Activated CD8-positive, alpha-beta T cell treated with anti-CD3 and anti-CD28 coated beads for 36 hours (primary cell): ENCODE results near the gene MEX3B. TPM values are rescaled to one million over a fixed set of nuclear protein-coding genes. Genes with fewer than 3 reads are reported as not detected.

ENCODE experiments used
- ATAC-seq: fragments of 200-7000 bp; cut with Tn5 transposase; one replicate; pipeline ENCODE4 v1.10.0; 2021; ENCODE audit warnings: mild to moderate bottlenecking, moderate library complexity
- CTCF ChIA-PET: fragments of 350-600 bp; sonication (Branson Sonifier 250); formaldehyde crosslinking; loops from one replicate; lab custom pipeline; 2021; ENCODE audit warnings: antibody characterized with exemption; lab: Charles Lee
- POLR2A ChIA-PET: fragments of 350-600 bp; sonication (Branson Sonifier 250); formaldehyde crosslinking; loops from one replicate; lab custom pipeline; 2021; ENCODE audit warnings: antibody characterized with exemption; lab: Charles Lee
- DNase-seq: peaks from one replicate; pipeline ENCODE4 v3.0.0-alpha.2; 2020
- H3K27ac Mint-ChIP-seq: one replicate; pipeline ENCODE4 v1.8.0; 2021; ENCODE audit warnings: mild to moderate bottlenecking, mixed read lengths
- H3K27me3 Mint-ChIP-seq: one replicate; pipeline ENCODE4 v1.8.0; 2021; ENCODE audit warnings: mixed read lengths
- H3K36me3 Mint-ChIP-seq: one replicate; pipeline ENCODE4 v1.8.0; 2021; ENCODE audit warnings: low read depth, mixed read lengths
- H3K4me1 Mint-ChIP-seq: one replicate; pipeline ENCODE4 v1.8.0; 2021; ENCODE audit warnings: low read depth, mixed read lengths
- H3K4me3 Mint-ChIP-seq: one replicate; pipeline ENCODE4 v1.8.0; 2021; ENCODE audit warnings: mild to moderate bottlenecking, moderate library complexity, mixed read lengths
- H3K9me3 Mint-ChIP-seq: one replicate; pipeline ENCODE4 v1.8.0; 2021; ENCODE audit warnings: mixed read lengths
- intact Hi-C: fragments of 100-400 bp; cut with micrococcal nuclease; formaldehyde crosslinking; loops from one replicate; pipeline ENCODE4 v1.10.0; 2022
- total RNA-seq, 2 experiments: library from RNA; stranded (reverse); gene quantifications; one replicate each; pipeline ENCODE4 v1.2.3, GENCODE V29; 2021
- TF ChIP-seq, protein P1 (sequence below): fragments of 200-600 bp; IDR thresholded peaks from one replicate; pipeline ENCODE4 v1.8.0; 2022; ENCODE audit warnings: antibody characterized with exemption, mild to moderate bottlenecking

The MEX3B gene
- total RNA-seq, 2 experiments from 2014 or later, result 0.69 to 0.99 TPM

DNA sequence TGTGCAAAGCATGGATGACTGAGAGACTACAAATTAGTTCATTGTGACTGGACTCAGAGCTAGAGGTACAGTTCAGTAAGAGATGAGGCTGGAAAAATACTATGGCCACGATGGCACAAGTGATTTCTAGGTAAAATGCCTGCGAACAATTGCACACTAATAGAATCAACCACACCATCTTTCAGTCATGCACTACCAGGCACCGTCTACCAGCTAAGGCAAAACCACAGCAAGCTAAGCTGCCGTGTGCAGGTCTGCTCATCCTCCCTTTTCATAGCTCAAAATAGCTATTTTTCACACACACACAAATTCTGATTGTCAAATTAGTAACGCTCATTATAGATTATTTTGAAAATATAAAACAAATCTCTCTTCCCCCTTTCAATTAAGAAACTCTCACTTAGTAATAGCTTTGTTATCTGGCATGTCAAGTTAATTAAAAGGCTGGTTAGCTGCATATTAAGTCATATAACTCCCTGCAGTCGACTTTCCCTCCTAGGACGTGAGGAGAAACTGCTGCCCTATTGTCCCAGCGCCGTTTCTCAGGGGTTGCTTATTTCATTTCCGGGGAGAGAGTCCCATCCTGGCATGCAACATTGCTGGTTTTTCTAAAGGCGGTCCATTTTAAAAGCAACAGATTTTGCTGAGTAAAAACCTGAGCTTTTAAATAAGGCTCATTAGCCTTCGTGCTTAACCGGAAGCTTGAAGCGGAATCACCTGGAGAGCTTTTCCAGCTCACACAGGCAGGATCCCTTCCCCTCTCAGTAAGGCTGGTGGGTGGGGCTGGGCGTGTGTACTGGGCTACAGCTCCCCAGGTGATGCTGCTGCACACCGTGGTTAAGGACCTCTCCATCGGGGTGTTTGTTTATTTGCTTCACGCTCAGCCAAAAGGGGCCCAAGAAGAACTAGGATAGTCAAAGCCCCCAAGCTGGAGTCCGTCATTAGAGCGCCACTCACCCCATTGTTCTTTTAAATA is 16.9 kb upstream of the MEX3B start:
- Mint-ChIP-seq H3K36me3 (no peaks in the 10 kb centered on the region), H3K9me3 (no peaks in the 10 kb centered on the region), H3K4me3 (no peak overlapping the region), H3K27ac (no peak overlapping the region), H3K4me1 (peaks cover 2% of the 10 kb centered on the region), H3K27me3 (peaks cover 26% of the 10 kb centered on the region)
- intact Hi-C loops, result no loop called here
- ATAC-seq (no peak), DNase-seq (no peak)
- ChIA-PET POLR2A (interaction anchor here (0.6 kb wide), 1 partner anchor 1599 kb away, joined by 4 read pairs; no protein-coding TSS in a partner anchor), CTCF (no interaction called here)
- TF ChIP-seq, protein P1, sequence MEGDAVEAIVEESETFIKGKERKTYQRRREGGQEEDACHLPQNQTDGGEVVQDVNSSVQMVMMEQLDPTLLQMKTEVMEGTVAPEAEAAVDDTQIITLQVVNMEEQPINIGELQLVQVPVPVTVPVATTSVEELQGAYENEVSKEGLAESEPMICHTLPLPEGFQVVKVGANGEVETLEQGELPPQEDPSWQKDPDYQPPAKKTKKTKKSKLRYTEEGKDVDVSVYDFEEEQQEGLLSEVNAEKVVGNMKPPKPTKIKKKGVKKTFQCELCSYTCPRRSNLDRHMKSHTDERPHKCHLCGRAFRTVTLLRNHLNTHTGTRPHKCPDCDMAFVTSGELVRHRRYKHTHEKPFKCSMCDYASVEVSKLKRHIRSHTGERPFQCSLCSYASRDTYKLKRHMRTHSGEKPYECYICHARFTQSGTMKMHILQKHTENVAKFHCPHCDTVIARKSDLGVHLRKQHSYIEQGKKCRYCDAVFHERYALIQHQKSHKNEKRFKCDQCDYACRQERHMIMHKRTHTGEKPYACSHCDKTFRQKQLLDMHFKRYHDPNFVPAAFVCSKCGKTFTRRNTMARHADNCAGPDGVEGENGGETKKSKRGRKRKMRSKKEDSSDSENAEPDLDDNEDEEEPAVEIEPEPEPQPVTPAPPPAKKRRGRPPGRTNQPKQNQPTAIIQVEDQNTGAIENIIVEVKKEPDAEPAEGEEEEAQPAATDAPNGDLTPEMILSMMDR, result no peak

DNA sequence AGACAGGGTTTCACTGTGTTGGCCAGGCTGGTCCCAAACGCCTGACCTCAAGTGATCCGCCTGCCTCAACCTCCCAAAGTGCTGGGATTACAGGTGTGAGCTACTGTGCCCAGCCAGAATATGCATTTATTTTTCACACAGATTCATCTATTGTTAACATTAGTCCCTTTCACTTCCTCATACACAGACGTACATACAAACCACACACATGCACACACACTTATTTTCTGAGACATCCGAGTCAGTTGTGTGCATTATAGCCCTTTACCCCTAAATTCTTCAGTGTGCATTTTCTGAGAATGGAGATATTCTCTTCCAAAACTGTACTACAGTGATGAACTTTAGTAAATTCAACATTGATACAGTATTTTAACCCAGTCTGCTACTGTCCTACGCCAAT is 15.0 kb upstream of the MEX3B start:
- Mint-ChIP-seq H3K4me3 (no peak overlapping the region), H3K9me3 (no peaks in the 10 kb centered on the region), H3K27ac (no peak overlapping the region), H3K4me1 (peaks cover 2% of the 10 kb centered on the region), H3K36me3 (no peaks in the 10 kb centered on the region), H3K27me3 (peaks cover 36% of the 10 kb centered on the region)
- ATAC-seq (no peak), DNase-seq (no peak)
- intact Hi-C loops, result no loop called here
- TF ChIP-seq, protein P1, result no peak
- ChIA-PET CTCF (no interaction called here), POLR2A (no interaction called here)

DNA sequence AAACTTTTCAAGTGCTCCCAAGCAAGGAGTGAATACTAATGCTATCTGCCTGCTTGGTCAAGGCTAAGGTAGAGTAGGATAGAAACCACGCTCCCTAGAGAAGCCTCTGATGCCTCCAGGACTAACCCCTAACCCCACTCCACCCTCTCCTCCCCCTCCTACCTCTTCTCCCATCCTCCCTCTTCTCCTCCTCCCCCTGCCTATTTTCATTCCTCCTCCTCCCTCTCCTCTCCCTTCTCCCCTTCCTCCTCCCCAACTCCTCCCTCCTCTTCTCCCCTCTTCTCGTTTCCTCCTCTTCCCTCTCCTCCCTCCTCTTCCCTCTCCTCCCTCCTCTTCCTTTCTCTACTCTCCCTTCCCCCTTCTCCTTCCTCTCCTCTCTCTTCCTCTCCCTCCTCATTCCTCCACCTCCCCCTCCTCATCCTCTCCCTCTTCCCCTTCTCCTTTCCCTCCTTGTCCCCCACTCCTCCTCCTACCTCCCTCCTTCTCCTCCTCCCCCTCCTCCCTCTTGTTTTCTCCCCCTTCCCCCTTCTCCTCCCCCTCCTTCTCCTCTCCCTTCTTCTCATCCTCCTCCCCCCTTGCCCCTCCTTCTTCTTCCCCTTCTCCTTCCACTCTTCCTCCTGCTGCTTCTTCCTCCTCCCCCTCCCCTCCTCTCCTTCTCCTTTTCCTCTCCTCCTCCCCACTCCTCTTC is 12.8 kb upstream of the MEX3B start:
- ChIA-PET CTCF (no interaction called here), POLR2A (no interaction called here)
- Mint-ChIP-seq H3K27ac (no peak overlapping the region), H3K4me1 (peaks cover 2% of the 10 kb centered on the region), H3K27me3 (peaks cover 34% of the 10 kb centered on the region), H3K4me3 (no peak overlapping the region), H3K36me3 (no peaks in the 10 kb centered on the region), H3K9me3 (no peaks in the 10 kb centered on the region)
- TF ChIP-seq, protein P1, result no peak
- intact Hi-C loops, result no loop called here
- no peak for ATAC-seq
- no peak for DNase-seq

DNA sequence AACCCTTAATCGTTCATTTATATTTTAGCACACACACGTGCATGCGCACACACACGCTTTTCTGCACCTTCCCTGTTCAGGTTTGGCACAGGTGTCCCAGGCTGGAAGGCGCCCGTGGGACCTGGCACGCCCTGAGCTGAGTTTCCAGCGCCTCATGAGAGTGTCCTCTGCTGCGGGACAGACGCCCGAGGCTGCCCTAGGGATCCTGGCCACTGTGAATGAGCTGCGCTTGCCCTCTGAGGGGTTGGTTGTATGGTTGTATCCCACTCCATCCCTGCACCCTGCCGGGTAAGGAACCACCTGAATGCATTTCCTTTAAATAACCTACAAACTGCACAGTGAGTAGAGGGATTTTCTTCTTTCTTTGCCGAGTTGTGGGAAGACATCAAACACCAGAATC is 12.2 kb upstream of the MEX3B start:
- H3K9me3 Mint-ChIP-seq, result no peaks in the 10 kb centered on the region
- H3K36me3 Mint-ChIP-seq, result no peaks in the 10 kb centered on the region
- no peak overlapping the region for H3K4me3 Mint-ChIP-seq
- intact Hi-C loops, result no loop called here
- H3K27ac Mint-ChIP-seq, result no peak overlapping the region
- TF ChIP-seq, protein P1, result no peak
- ATAC-seq (no peak), DNase-seq (no peak)
- H3K4me1 Mint-ChIP-seq, result peaks cover 2% of the 10 kb centered on the region
- H3K27me3 Mint-ChIP-seq, result peaks cover 34% of the 10 kb centered on the region
- POLR2A ChIA-PET, result no interaction called here
- CTCF ChIA-PET, result no interaction called here
